Neural crest cell (in vitro differentiated cells): ENCODE results near the gene BRD3. TPM values are rescaled to one million over a fixed set of nuclear protein-coding genes. Genes with fewer than 3 reads are reported as not detected.

Experiments
- DNase-seq: peaks from one replicate; pipeline ENCODE4 v3.0.0; 2021; ENCODE audit warnings: low read depth, mixed read lengths, low spot score
- H3K27ac Mint-ChIP-seq: one replicate; pipeline ENCODE4 v1.8.0; 2021; ENCODE audit warnings: mild to moderate bottlenecking, mixed read lengths; ENCODE audit not compliant: unreplicated experiment
- H3K27me3 Mint-ChIP-seq: 2 replicates; pipeline ENCODE4 v1.8.0; 2021; ENCODE audit warnings: low read depth, mild to moderate bottlenecking, mixed read lengths
- H3K36me3 Mint-ChIP-seq: 2 replicates; pipeline ENCODE4 v1.8.0; 2021; ENCODE audit warnings: low read depth, mild to moderate bottlenecking, mixed read lengths
- H3K4me1 Mint-ChIP-seq: 2 replicates; pipeline ENCODE4 v1.8.0; 2021; ENCODE audit warnings: mixed read lengths
- H3K4me3 Mint-ChIP-seq: one replicate; pipeline ENCODE4 v1.8.0; 2021; ENCODE audit warnings: mild to moderate bottlenecking, mixed read lengths
- H3K9me3 Mint-ChIP-seq: 2 replicates; pipeline ENCODE4 v1.8.0; 2021; ENCODE audit warnings: mixed read lengths
- CTCF ChIP-seq: fragments of 200-600 bp; sonication (generic); conservative IDR thresholded peaks from 2 replicates; pipeline ENCODE4 v1.5.0; 2021; ENCODE audit warnings: antibody characterized with exemption, mild to moderate bottlenecking
- total RNA-seq: library from RNA; stranded (reverse); gene quantifications from 2 replicates; pipeline ENCODE4 v1.2.1, GENCODE V29; 2021

BRD3 gene
- total RNA-seq, 1 donor from 2014 or later = 73.2 TPM

GRCh38 chr9:134003237-134003636 is 64.6 kb downstream of the BRD3 start:
- DNase-seq = no peak
- Mint-ChIP-seq H3K4me3 (no peak overlapping the region), H3K4me1 (no peaks in the 10 kb centered on the region), H3K36me3 (no peaks in the 10 kb centered on the region), H3K9me3 (peaks cover 6% of the 10 kb centered on the region), H3K27me3 (peaks cover 4% of the 10 kb centered on the region), H3K27ac (no peak overlapping the region)
- no peak for TF ChIP-seq CTCF

- no peak for DNase-seq
- no peak for TF ChIP-seq CTCF
- peaks cover 6% of the 10 kb centered on the region for H3K9me3 Mint-ChIP-seq
- H3K36me3 Mint-ChIP-seq = no peaks in the 10 kb centered on the region
- no peak overlapping the region for H3K27ac Mint-ChIP-seq
- H3K27me3 Mint-ChIP-seq = peaks cover 4% of the 10 kb centered on the region
- H3K4me3 Mint-ChIP-seq = no peak overlapping the region
- H3K4me1 Mint-ChIP-seq = no peaks in the 10 kb centered on the region
Observed at GRCh38 chr9:134002796-134003195, 65.0 kb downstream of the BRD3 start.

- Mint-ChIP-seq H3K36me3 (no peaks in the 10 kb centered on the region), H3K27ac (no peak overlapping the region), H3K27me3 (peaks cover 4% of the 10 kb centered on the region), H3K4me3 (peak overlapping the region; percentile 31), H3K9me3 (peaks cover 6% of the 10 kb centered on the region), H3K4me1 (no peaks in the 10 kb centered on the region)
- TF ChIP-seq CTCF = no peak
- no peak for DNase-seq
Observed at GRCh38 chr9:133999851-134000265, 68.0 kb downstream of the BRD3 start.

GRCh38 chr9:133998915-133999595 is 68.8 kb downstream of the BRD3 start:
- no peak for DNase-seq
- Mint-ChIP-seq H3K27ac (no peak overlapping the region), H3K9me3 (peaks cover 6% of the 10 kb centered on the region), H3K4me1 (peaks cover 6% of the 10 kb centered on the region), H3K4me3 (no peak overlapping the region), H3K27me3 (peaks cover 4% of the 10 kb centered on the region), H3K36me3 (no peaks in the 10 kb centered on the region)
- no peak for TF ChIP-seq CTCF

GRCh38 chr9:133997584-133997983 is 70.2 kb downstream of the BRD3 start:
- DNase-seq = no peak
- peaks cover 4% of the 10 kb centered on the region for H3K27me3 Mint-ChIP-seq
- no peak for TF ChIP-seq CTCF
- H3K27ac Mint-ChIP-seq = no peak overlapping the region
- H3K9me3 Mint-ChIP-seq = peaks cover 3% of the 10 kb centered on the region
- no peak overlapping the region for H3K4me3 Mint-ChIP-seq
- peaks cover 7% of the 10 kb centered on the region for H3K4me1 Mint-ChIP-seq
- no peaks in the 10 kb centered on the region for H3K36me3 Mint-ChIP-seq
